ENCODE results near the gene LGI1.

- TF ChIP-seq CTCF (IDR thresholded peaks at IDR 0.05) (no peak), ZFX (IDR thresholded peaks at IDR 0.05; ENCODE audit: borderline replicate concordance) (no peak)
Measured at GRCh38 chr10:93710333-93710909, 47.3 kb upstream of the LGI1 start.
